Thyroid gland (tissue), 4 donors: Measurements from ENCODE around the gene DNAH17. TPM values are rescaled to one million over a fixed set of nuclear protein-coding genes. Genes with fewer than 3 reads are reported as not detected.

ENCODE experiments used
- DNase-seq, 2 donors: peaks; one replicate each; pipeline ENCODE4 v3.0.0-alpha.2; 2019
- H3K27ac ChIP-seq, 3 donors: fragments of 200-600 bp; sonication (generic); 1 replicate in 2 of 3; 2 replicates in 1 of 3; pipeline ENCODE4 v1.5.1; 2016 to 2019; ENCODE audit warnings: mild to moderate bottlenecking in 1 of 3, moderate library complexity in 1 of 3
- H3K27me3 ChIP-seq: fragments of 200-600 bp; sonication (generic); one replicate; pipeline ENCODE4 v1.5.1; 2019
- H3K36me3 ChIP-seq, 2 donors: fragments of 200-600 bp; sonication (generic); one replicate each; pipeline ENCODE4 v1.5.1; 2016 to 2019
- H3K4me1 ChIP-seq, 2 donors: fragments of 200-600 bp; sonication (generic); one replicate each; pipeline ENCODE4 v1.5.1; 2017 to 2019
- H3K4me3 ChIP-seq, 3 donors: fragments of 200-600 bp; sonication (generic); replicated peaks in 1 of 3; 1 replicate in 2 of 3; 2 replicates in 1 of 3; pipeline ENCODE4 v1.5.1; 2016; ENCODE audit warnings: mild to moderate bottlenecking in 1 of 3
- H3K9me3 ChIP-seq: fragments of 200-600 bp; sonication (generic); one replicate; pipeline ENCODE4 v1.5.1; 2017
- POLR2A ChIP-seq, 2 donors: fragments of 450-650 bp; IDR thresholded peaks; one replicate each; pipeline ENCODE4 v1.6.1; 2017; ENCODE audit warnings: antibody characterized with exemption in 2 of 2, mild to moderate bottlenecking in 2 of 2, moderate library complexity in 1 of 2
- WGBS, 2 donors: methylation state at CpG; one replicate each; pipeline ENCODE4 v1.1.5; 2017; 5-methylcytosine and 5-hydroxymethylcytosine counted together
- intact Hi-C: fragments of 100-400 bp; cut with DNase I; formaldehyde crosslinking; loops from one replicate; pipeline ENCODE4 v1.15.1; 2023
- total RNA-seq, 4 donors: library from RNA; depleted of rRNA; stranded (reverse); fragments of >200 nt; gene quantifications; one replicate each; pipeline ENCODE4 v1.2.3, GENCODE V29; 2016
- TF ChIP-seq, protein P1 (sequence below), 6 experiments: fragments of 200-600 bp in 3 of 6; fragments of 450-650 bp in 3 of 6; sonication (generic) in 3 of 6; IDR thresholded peaks; one replicate each; pipeline ENCODE4 v1.5.1; 2016 to 2019; ENCODE audit warnings: antibody characterized with exemption in 6 of 6, mild to moderate bottlenecking in 2 of 6, inconsistent platforms in 1 of 6, moderate library complexity in 1 of 6

Gene DNAH17
- total RNA-seq, 4 donors from 2014 or later = 0.21 to 0.67 (median 0.32) TPM

DNA sequence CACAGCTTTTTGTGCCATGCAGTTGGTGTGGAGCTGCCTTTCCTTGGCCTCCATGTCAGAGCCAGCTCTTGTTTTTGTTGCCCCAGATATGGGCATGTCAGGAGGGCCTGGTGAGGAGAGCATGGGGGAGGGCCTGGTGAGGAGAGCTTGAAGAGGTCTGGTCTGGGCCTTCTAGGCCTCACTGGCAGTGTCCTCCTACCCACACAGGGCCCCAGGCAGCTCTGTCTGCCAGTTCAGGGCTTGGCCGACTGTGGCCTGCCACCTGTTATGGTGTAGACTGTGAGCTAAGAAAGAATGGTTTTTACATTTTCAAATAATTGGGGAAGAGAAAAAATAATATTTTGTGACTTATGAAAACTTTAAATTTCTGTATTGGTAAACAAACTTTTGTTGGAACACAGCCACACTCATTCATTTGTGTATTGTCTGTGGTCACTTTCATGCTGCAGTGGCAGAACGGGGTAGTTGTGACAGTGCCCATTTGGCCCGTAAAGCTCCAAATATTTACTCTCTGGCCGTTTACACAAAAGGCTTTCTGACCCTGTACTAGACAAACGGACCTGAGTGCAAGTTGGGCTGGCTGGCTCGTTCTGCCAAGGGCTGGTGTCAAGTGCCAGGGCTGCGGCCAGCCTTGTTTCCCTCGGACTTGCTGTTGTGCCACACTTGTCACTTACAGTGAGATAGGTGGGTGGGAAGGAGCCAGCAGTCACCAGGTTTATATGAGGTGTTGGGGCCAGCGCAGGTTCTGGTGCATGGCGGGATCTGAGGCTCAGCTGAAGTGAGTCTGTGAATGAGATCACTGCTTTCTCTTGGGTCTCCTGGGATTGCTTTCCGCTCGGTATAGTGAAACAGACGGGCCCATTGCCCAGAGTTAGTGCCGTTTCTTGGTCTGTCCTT, 180.5 kb downstream of the DNAH17 start:
- peaks cover 36 to 38% of the 10 kb centered on the region in 2 donors for H3K36me3 ChIP-seq
- 76% methylated on average over 13 to 14 of the region's 14 CpGs for WGBS, 2 donors
- H3K4me1 ChIP-seq = peaks cover 19 to 46% of the 10 kb centered on the region in 2 donors
- intact Hi-C loops = no loop called here
- H3K9me3 ChIP-seq = no peaks in the 10 kb centered on the region
- no peak for DNase-seq
- H3K27ac ChIP-seq = peak overlapping the region in 1 of 3 donors; percentile 19
- TF ChIP-seq, protein P1, sequence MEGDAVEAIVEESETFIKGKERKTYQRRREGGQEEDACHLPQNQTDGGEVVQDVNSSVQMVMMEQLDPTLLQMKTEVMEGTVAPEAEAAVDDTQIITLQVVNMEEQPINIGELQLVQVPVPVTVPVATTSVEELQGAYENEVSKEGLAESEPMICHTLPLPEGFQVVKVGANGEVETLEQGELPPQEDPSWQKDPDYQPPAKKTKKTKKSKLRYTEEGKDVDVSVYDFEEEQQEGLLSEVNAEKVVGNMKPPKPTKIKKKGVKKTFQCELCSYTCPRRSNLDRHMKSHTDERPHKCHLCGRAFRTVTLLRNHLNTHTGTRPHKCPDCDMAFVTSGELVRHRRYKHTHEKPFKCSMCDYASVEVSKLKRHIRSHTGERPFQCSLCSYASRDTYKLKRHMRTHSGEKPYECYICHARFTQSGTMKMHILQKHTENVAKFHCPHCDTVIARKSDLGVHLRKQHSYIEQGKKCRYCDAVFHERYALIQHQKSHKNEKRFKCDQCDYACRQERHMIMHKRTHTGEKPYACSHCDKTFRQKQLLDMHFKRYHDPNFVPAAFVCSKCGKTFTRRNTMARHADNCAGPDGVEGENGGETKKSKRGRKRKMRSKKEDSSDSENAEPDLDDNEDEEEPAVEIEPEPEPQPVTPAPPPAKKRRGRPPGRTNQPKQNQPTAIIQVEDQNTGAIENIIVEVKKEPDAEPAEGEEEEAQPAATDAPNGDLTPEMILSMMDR (IDR thresholded peaks at IDR 0.05) = no peak
- no peak for TF ChIP-seq POLR2A (IDR thresholded peaks at IDR 0.05)
- H3K27me3 ChIP-seq = no peaks in the 10 kb centered on the region
- no peak overlapping the region for H3K4me3 ChIP-seq

GRCh38 chr17:78395155-78395554, 182.0 kb downstream of the DNAH17 start:
- 83 to 94% methylated on average over 2 of the region's 2 CpGs for WGBS, 2 donors
- H3K4me3 ChIP-seq = no peak overlapping the region
- TF ChIP-seq, protein P1 (IDR thresholded peaks at IDR 0.05) = no peak
- TF ChIP-seq POLR2A (IDR thresholded peaks at IDR 0.05) = no peak
- no peaks in the 10 kb centered on the region for H3K27me3 ChIP-seq
- no peak for DNase-seq
- no peaks in the 10 kb centered on the region for H3K9me3 ChIP-seq
- peaks cover 23% of the 10 kb centered on the region in 2 donors for H3K36me3 ChIP-seq
- intact Hi-C loops = no loop called here
- H3K27ac ChIP-seq = peak overlapping the region in 2 of 3 donors; percentile 81 to 82
- peaks cover 19 to 44% of the 10 kb centered on the region in 2 donors for H3K4me1 ChIP-seq

- DNase-seq = peak; percentile 78 to 79
- Histone ChIP-seq H3K4me1 (peaks cover 19 to 48% of the 10 kb centered on the region in 2 donors), H3K9me3 (no peaks in the 10 kb centered on the region), H3K27me3 (no peaks in the 10 kb centered on the region), H3K4me3 (no peak overlapping the region), H3K27ac (peak overlapping the region; percentile 57 to 82 (median 81)), H3K36me3 (peaks cover 13% of the 10 kb centered on the region in 2 donors)
- no peak for TF ChIP-seq POLR2A (IDR thresholded peaks at IDR 0.05)
- TF ChIP-seq, protein P1 (IDR thresholded peaks at IDR 0.05) = no peak
- 29 to 45% methylated on average over 7 of the region's 7 CpGs for WGBS, 2 donors
- intact Hi-C loops = no loop called here
Observed at GRCh38 chr17:78394209-78394608, 183.0 kb downstream of the DNAH17 start.

GRCh38 chr17:78393575-78393974, 183.6 kb downstream of the DNAH17 start:
- Histone ChIP-seq H3K27me3 (no peaks in the 10 kb centered on the region), H3K4me1 (peaks cover 19 to 52% of the 10 kb centered on the region in 2 donors), H3K9me3 (no peaks in the 10 kb centered on the region), H3K27ac (peak overlapping the region in 2 of 3 donors; percentile 13 to 46), H3K36me3 (peaks cover 8% of the 10 kb centered on the region in 2 donors), H3K4me3 (no peak overlapping the region)
- intact Hi-C loops = no loop called here
- no peak for DNase-seq
- TF ChIP-seq, protein P1 (IDR thresholded peaks at IDR 0.05) = no peak
- TF ChIP-seq POLR2A (IDR thresholded peaks at IDR 0.05) = no peak
- 86 to 97% methylated on average over 4 of the region's 4 CpGs for WGBS, 2 donors

DNA sequence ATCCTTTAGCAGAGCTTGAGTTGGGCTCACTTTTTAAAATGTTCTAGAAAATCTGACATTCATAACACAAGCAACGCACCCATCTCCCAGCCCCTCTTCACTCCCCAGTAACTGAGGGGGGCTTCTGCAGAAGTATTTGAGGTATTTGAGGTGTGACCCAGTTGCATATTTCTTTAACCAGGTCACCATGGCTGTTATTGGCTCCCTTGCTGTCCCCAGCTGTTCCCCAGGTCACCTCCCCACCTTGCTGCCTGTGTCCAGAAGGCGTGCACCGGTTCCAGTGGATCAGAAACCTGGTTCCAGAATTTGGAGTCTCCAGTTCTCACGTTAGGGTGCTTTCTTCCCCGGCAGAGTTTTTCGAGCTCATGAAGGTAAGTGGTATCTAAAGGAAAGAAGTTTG, 184.9 kb downstream of the DNAH17 start:
- peaks cover 32 to 58% of the 10 kb centered on the region in 2 donors for H3K4me1 ChIP-seq

More for the DNA sequence above, 184.9 kb downstream of the DNAH17 start:
- DNase-seq = no peak
- no peaks in the 10 kb centered on the region for H3K27me3 ChIP-seq
- intact Hi-C loops = no loop called here
- H3K27ac ChIP-seq = peak overlapping the region in 1 of 3 donors; percentile 15
- no peaks in the 10 kb centered on the region for H3K36me3 ChIP-seq
- TF ChIP-seq, protein P1 (IDR thresholded peaks at IDR 0.05) = no peak
- no peak for TF ChIP-seq POLR2A (IDR thresholded peaks at IDR 0.05)
- H3K9me3 ChIP-seq = no peaks in the 10 kb centered on the region
- H3K4me3 ChIP-seq = no peak overlapping the region
- WGBS, 2 donors = 85 to 89% methylated on average over 6 of the region's 6 CpGs
